Esophagus mucosa (tissue), 1 donor: ENCODE data around the gene FAM193B. TPM values are rescaled to one million over a fixed set of nuclear protein-coding genes. Genes with fewer than 3 reads are reported as not detected.
"Not testable (repeated sequence)": the region's sequence is repeated elsewhere in the genome, so short reads cannot be mapped to it uniquely, and the experiment has no call there.

Source experiments
- ATAC-seq: fragments of 200-7000 bp; cut with Tn5 transposase; one replicate; pipeline ENCODE4 v1.9.1; 2020
- total RNA-seq: library from RNA; stranded (reverse); gene quantifications from one replicate; pipeline ENCODE4 v1.2.4, GENCODE V29; 2023
- donor health status: DM: yes; HTN: yes; CAD: no.

FAM193B gene
- total RNA-seq, 1 donor from 2014 or later: 31.6 TPM

DNA sequence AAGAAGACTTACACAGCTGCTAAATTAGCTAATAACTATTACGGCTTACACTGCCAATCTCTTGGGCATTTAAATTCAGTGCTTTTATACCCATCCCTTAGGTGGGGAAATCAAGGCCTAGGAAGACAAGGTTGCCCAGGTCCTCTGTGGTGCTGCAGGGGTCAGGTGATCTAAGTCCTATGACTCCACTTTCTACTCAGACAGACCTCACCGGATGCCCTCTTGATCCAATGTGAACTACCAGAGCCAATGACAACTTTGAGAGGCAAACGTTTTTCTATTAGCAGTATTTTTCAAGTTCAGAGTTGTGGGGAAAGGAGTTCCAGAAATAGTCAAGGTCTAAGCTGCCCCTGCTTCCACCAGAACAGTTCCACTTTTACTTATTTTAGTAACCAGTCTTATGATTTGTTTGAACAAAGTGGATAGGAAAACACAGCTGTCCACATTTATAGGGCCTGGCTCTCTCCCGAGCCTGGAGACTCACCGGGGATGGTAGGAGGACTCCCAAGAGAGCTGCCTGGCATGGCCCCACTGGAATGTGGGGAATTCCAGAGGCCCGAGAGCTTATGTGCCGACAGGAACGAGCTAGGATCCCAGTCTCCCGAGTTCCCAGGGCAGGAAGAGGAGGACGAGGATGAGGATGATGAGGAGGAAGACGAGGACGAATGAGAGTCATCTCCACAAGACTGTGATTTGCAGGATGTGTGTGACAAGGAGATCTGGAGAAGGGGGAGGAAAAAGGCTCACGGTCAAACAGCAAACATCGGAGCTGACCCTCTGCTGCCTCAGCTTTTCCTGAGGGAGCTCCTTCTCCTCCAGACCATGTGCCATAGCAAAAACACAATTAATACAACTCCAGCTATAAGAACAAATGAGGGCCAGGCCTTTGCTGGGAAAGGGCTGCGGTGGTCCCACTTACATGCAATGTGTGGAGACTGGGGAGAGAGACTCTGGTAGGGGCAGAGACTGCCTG, 16.7 kb downstream of the FAM193B start:
- ATAC-seq: no peak

DNA sequence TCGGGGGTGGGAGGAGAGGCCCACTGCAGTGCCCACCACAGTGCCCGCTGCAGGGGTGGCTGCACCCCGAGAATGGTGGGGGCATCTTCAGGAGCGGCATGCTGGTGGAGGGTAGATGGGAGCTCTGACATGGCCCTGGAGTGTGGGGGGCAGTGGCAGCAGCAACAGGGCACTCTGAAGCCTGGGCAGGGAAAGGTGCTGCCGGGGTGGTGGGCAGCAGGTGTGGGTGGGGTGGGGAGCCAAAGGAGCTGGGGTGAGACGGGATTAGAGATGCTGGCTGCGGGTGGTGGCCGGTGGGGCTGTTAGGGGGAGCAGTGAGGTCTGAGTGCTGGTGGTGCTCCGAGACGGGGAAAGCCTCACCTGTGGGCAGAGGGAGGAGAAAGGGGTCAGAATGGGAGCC, 18.0 kb downstream of the FAM193B start:
- ATAC-seq: no peak

DNA sequence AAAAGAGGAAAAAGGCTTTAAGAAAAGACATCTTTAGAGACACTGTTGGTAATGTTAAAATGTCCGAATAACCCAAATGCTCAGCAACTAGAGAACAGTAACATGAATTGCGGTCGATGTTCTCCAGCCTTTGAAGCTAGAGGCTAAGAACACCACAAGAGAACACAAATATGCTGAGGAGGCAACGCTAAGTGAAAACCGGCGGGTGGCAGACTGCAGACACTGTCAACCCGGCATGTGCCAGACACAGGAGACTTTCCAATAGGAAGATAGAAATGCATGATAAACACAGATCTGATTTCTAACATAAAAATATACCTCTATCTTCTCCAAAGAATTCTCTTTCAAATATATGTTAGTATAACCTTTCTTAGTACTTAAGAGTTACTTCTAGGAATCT, 19.2 kb downstream of the FAM193B start:
- no peak for ATAC-seq

DNA sequence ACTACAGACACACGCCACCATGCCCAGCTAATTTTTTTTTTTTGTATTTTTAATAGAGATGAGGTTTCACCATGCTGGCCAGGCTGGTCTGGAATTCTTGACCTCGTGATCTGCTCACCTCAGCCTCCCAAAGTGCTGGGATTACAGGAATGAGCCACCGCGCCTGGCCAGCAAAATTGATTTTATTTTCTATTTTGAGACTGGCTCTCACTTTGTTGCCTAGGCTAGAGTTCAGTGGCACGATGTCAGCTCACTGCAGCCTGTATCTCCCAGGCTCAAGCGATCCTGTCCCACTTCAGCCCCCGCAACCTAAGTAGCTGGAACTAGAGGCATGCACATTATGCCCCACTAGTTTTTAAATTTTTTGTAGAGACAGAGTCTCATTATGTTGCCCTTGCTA, 19.9 kb downstream of the FAM193B start:
- ATAC-seq: not testable (repeated sequence)

DNA sequence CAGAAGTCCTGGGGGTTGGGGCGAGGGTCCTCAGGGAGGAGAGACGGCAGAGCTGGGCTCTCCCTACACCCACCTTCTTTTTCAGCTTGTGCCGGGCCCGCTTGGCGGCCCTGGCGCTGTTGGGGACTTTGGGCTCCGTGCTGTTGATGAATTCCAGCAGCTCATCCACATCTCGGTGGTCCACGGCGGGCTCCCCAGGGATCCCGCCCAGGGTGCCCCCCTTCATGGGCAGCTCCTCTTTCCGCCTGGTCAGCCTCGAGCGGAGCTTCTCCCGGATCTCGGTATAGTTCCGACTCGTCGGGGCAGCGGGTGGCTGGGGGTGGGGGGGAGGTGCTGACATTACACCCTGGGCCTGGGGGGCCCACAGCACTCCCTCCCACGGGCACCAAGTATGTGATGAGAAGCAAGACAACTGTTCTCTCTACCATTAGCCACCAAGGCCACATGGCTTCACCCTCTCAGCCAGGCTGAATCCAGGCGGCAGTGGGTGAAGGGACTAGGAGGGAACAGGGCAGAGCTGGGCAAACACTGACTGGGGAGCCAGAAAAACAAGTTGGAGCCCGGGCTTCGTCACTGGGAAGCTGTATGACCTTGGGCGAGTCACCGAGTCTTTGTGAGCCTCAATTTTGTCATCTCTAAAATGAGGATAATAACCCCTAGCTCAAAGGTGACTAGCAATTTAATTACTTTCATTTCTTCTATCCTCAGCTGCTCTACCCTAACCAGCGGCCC, 23.0 kb downstream of the FAM193B start:
- peak; percentile 82 for ATAC-seq

GRCh38 chr5:177530638-177531037, 23.7 kb downstream of the FAM193B start:
- ATAC-seq: no peak

- peak; percentile 79 for ATAC-seq
Measured at GRCh38 chr5:177529247-177530203, 24.8 kb downstream of the FAM193B start.

DNA sequence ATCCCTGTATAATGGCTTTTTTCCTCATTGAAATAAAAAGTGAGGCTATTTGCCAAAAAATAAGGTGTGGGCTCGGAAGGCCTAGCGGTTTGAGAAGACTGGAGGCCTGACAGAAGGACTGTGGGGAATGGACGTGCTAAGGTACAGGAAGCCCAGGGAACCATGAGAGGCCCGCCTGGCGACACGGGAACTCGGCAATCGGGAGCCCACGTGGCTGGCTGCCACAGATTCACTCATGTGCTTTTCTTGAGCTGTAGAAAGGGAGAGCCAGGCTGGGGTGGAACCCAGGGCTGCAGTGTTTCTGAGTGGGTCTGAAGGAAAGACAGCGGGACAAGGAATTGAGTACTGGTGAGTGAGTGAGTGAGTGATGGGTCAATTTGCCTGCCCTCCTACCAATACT, 25.7 kb downstream of the FAM193B start:
- no peak for ATAC-seq

DNA sequence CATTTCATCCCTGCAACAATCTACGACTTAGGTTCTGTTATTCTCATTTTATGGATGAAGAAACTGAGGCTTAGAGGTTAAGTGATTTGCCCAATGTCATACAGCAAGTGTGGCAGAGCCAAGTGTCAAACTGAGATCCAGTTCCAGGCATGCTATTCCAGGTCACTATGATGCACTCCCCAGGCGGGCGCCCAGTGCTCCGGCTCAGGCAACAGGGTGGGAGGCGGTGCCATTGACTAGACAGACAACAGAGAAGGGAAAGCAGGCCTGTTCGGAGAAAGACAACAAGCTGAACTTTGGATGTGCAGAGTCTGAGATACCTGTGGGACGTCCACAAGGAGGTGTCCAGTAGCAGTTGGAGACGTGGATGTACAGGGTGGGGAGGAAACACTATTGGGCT, 26.8 kb downstream of the FAM193B start:
- ATAC-seq: no peak

GRCh38 chr5:177526791-177527190, 27.6 kb downstream of the FAM193B start:
- no peak for ATAC-seq

GRCh38 chr5:177526191-177526590, 28.2 kb downstream of the FAM193B start:
- ATAC-seq: no peak

DNA sequence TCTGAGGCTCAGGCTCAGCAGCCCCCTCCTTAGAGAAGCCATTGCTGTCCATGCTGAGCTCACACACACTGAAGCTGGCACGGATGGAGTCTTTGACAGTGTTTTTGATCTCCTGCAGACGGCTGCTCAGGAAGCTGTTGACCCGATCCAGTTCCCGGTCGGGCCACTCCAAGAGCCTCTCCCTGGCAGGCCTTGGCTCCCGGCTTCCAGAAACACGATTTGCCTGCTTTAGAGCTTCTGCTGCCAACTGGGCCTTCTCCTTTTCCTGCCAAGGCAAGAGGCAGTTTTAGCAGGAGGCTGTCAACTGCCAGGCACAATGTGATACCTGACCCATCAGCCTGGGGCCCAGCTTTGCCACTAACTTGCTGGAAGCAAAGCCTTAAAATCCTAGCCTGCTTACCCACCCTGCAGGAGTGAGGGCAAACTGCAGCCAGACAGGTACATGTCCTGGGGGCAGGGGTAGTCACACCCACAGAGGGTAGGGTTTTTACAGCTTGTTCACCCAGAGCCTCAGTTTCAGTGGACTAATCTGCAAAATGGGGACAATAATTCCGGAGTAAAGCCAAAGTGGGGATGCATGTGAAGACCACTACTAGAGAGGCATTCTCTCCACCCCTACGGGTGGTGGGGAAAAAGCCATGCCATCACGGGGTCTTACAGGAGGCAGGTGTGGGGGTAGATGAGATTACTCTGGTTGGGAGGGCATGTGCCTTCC, 29.3 kb downstream of the FAM193B start:
- ATAC-seq: no peak

GRCh38 chr5:177524539-177524900, 29.8 kb downstream of the FAM193B start:
- ATAC-seq: no peak

DNA sequence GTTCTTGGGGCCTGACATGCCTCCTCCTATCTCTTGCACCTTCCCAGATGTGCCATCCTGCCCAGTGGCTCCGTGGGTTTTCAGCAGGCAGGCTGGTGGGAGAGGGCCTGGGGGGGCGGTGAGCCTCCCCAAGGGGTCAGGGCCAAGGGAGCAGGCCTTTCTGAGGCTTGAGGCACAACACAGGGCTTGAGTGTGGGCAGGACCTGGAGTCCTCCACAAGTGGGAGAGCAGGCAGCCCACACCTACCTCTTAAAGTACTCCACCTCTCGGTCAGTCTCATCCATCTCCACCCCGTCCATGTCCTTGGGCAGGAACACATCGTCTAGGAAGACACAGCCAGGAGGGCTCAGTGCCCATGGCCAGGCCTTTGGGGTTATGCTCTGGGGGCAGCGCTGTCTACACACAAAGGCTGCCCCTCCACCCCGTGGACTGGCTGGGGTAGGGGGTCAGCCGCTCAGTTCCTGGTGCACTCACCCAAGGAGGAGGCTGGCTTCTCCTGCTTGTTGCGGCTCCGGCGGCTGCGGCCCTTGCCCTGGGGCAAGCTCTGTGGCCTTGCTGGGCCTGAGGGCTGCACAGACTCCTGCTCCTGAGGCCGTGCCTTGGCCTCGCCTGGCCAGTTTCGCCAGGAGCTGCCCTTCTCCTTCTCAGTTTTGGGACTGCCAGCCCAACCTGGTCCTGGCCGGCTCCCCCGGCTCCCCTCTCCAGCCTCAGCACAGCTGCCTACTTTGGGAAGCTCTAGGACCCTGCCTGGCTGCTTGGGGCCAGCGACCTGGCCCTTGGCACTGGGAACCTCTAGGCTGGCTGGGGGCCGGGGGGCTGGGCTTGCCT, 30.4 kb downstream of the FAM193B start:
- ATAC-seq: no peak

- no peak for ATAC-seq
Measured at GRCh38 chr5:177520916-177521513, 33.3 kb downstream of the FAM193B start.

DNA sequence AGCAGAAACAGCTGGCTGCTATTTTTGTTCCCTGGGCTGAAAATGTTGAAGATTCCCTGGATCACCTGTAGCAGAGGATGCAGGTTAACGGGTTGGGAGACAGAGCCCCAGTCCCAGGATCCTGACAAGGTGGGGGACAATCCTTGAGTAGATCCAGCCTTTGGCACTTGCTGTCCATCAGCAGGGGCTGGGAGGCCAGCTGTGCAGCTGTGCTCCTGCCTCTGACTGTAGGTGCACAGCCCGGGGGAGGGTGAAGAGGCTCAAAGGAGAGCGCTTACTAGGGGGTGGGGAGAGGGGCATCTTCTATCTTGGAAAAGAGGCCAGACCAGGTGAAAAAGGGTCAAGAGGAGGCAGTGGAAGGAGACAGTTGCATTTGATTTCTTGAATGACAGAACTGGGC, 34.1 kb downstream of the FAM193B start:
- ATAC-seq: no peak

GRCh38 chr5:177519463-177520235, 34.7 kb downstream of the FAM193B start:
- no peak for ATAC-seq

DNA sequence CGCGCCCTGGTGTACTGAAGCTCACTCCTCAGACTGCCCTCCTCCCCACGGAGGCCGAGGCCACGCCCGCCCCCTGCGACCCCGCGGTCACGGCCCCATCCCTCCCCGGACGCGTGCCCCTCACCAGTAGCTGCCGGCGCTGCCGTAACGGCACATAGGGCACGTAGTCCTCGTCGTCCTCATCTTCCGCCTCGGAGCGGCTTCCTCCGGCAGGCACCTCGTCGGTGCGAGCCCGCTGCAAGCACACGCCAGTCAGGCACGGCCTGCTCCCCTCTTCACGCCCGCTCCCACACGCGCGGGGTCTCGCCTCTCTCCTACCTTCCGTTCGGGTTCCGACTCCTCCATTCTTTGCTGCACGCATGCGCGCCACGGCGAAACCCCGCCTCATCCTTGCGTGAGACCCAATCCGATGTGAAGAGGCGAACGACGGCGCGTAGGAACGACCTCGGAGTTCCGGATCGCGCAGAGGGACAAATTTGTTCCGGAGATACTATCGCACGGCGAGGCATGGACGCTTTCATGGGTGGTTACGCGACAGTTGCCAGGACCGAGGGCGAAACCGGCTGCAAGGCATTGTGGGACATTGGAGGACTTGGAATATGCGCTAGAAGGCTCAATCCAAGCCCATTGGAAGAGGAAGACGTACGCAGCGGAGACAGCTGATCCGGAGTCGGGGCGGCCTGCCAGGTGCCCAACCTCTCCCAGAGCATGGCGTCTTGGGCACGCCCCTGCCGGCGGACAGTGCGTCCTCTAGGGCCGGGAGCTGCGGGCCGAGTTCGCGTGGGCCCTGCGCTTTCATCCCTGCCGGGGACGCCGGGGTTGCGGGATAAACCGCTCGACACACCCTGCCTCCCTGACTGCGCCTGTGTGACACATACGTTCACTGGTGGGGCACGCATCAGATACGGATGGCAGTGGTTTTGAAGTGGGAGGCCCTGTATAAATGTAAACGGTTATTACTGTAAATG, 37.5 kb downstream of the FAM193B start, which contains the start of gene DDX41:
Gene DDX41 (minus strand): TSS at position 361 of the 968 bp plus-strand sequence. CDS start 16 bp downstream, at position 345.
- ATAC-seq: peak; percentile 86
